Lower leg skin (tissue), 4 donors: ENCODE data around the gene MYH10. TPM values are rescaled to one million over a fixed set of nuclear protein-coding genes. Genes with fewer than 3 reads are reported as not detected.
A peak's percentile ranks its signal among the peaks of the same experiment; 100 is the strongest.

Source experiments
- DNase-seq, 2 donors: peaks; one replicate each; pipeline ENCODE4 v3.0.0-alpha.2; 2019; ENCODE audit warnings: low spot score in 2 of 2
- H3K4me3 ChIP-seq: fragments of 200-600 bp; sonication (generic); 2 replicates; pipeline ENCODE4 v1.5.1; 2017; ENCODE audit warnings: mild to moderate bottlenecking, low read depth; ENCODE audit not compliant: poor library complexity, severe bottlenecking
- CTCF ChIP-seq, 3 donors: fragments of 450-650 bp; IDR thresholded peaks; one replicate each; pipeline ENCODE4 v1.5.1; 2016; ENCODE audit warnings: antibody characterized with exemption in 3 of 3, mild to moderate bottlenecking in 3 of 3, moderate library complexity in 2 of 3
- POLR2A ChIP-seq, 2 donors: fragments of 450-650 bp; IDR thresholded peaks; one replicate each; pipeline ENCODE4 v1.6.1; 2016 to 2017; ENCODE audit warnings: antibody characterized with exemption in 2 of 2, mild to moderate bottlenecking in 1 of 2, moderate library complexity in 1 of 2
- WGBS, 2 donors: methylation state at CpG; one replicate each; pipeline ENCODE4 v1.1.5; 2018; 5-methylcytosine and 5-hydroxymethylcytosine counted together
- intact Hi-C: fragments of 100-400 bp; cut with DNase I; formaldehyde crosslinking; loops from one replicate; pipeline ENCODE4 v1.15.0; 2023; ENCODE audit warnings: low total_unique reads
- total RNA-seq, 4 donors: library from RNA; depleted of rRNA; stranded (reverse); fragments of >200 nt; gene quantifications; one replicate each; pipeline ENCODE4 v1.1.0, GENCODE V29; 2016

Gene MYH10
- total RNA-seq, 4 donors from 2014 or later: 6.7 to 17.2 (median 11.4) TPM

- TF ChIP-seq POLR2A (IDR thresholded peaks at IDR 0.05) (no peak), CTCF (IDR thresholded peaks at IDR 0.05) (no peak)
- no peak overlapping the region for H3K4me3 ChIP-seq
- WGBS, 2 donors: 97 to 99% methylated on average over 6 of the region's 6 CpGs
- peak in 1 of 2 donors; percentile 59 for DNase-seq
- intact Hi-C loops: no loop called here
These were observed 142.0 kb downstream of the MYH10 start for GRCh38 chr17:8488491-8488890.

- 93 to 95% methylated on average over 5 of the region's 5 CpGs for WGBS, 2 donors
- intact Hi-C loops: no loop called here
- H3K4me3 ChIP-seq: no peak overlapping the region
- no peak for TF ChIP-seq POLR2A (IDR thresholded peaks at IDR 0.05)
- no peak for TF ChIP-seq CTCF (IDR thresholded peaks at IDR 0.05)
- peak in 1 of 2 donors; percentile 54 for DNase-seq
These were observed 142.8 kb downstream of the MYH10 start for GRCh38 chr17:8487743-8488142.

- 89 to 92% methylated on average over 19 of the region's 19 CpGs for WGBS, 2 donors
- intact Hi-C loops: no loop called here
- H3K4me3 ChIP-seq: no peak overlapping the region
- DNase-seq: no peak
- TF ChIP-seq CTCF (IDR thresholded peaks at IDR 0.05) (no peak), POLR2A (IDR thresholded peaks at IDR 0.05) (no peak)
These were observed 143.3 kb downstream of the MYH10 start for GRCh38 chr17:8487130-8487645.

- WGBS, 2 donors: 72 to 100% methylated on average over 1 of the region's 1 CpG
- TF ChIP-seq POLR2A (IDR thresholded peaks at IDR 0.05) (no peak), CTCF (IDR thresholded peaks at IDR 0.05) (no peak)
- H3K4me3 ChIP-seq: no peak overlapping the region
- no peak for DNase-seq
- intact Hi-C loops: no loop called here
These were observed 145.0 kb downstream of the MYH10 start for GRCh38 chr17:8485491-8485890.

GRCh38 chr17:8484465-8484864, 146.1 kb downstream of the MYH10 start:
- intact Hi-C loops: no loop called here
- 96 to 100% methylated on average over 1 of the region's 1 CpG for whole genome bisulfite sequencing, 2 donors
- H3K4me3 ChIP-seq: no peak overlapping the region
- no peak for DNase-seq
- TF ChIP-seq CTCF (IDR thresholded peaks at IDR 0.05) (no peak), POLR2A (IDR thresholded peaks at IDR 0.05) (no peak)

GRCh38 chr17:8482546-8482945, 148.0 kb downstream of the MYH10 start:
- H3K4me3 ChIP-seq: no peak overlapping the region
- intact Hi-C loops: no loop called here
- no peak for DNase-seq
- TF ChIP-seq CTCF (IDR thresholded peaks at IDR 0.05) (no peak), POLR2A (IDR thresholded peaks at IDR 0.05) (no peak)
- WGBS, 2 donors: 89% methylated on average over 5 of the region's 5 CpGs
